Peyer's patch (tissue), 4 donors: ENCODE data around the gene GNAI1. TPM values are rescaled to one million over a fixed set of nuclear protein-coding genes. Genes with fewer than 3 reads are reported as not detected.

ENCODE experiments used
- DNase-seq, 3 donors: peaks; one replicate each; pipeline ENCODE4 v3.0.0-alpha.2; 2017 to 2019
- H3K27ac ChIP-seq, 4 donors: fragments of 200-600 bp; sonication (generic); one replicate each; pipeline ENCODE4 v1.5.1; 2016 to 2019
- H3K27me3 ChIP-seq, 2 donors: fragments of 200-600 bp; sonication (generic); one replicate each; pipeline ENCODE4 v1.5.1; 2019
- H3K36me3 ChIP-seq, 3 donors: fragments of 200-600 bp; sonication (generic); one replicate each; pipeline ENCODE4 v1.5.1; 2016 to 2019
- H3K4me1 ChIP-seq, 4 donors: fragments of 200-600 bp; sonication (generic); one replicate each; pipeline ENCODE4 v1.5.1; 2016 to 2019
- H3K4me3 ChIP-seq, 4 donors: fragments of 200-600 bp; sonication (generic); 1 replicate in 3 of 4; 2 replicates in 1 of 4; pipeline ENCODE4 v1.5.1; 2016 to 2019; ENCODE audit warnings: mild to moderate bottlenecking in 1 of 4
- H3K9me3 ChIP-seq, 4 donors: fragments of 200-600 bp; sonication (generic); one replicate each; pipeline ENCODE4 v1.5.1; 2016 to 2019; ENCODE audit warnings: mild to moderate bottlenecking in 1 of 4
- CTCF ChIP-seq, 6 experiments: fragments of 450-650 bp in 4 of 6; fragments of 200-600 bp in 2 of 6; sonication (generic) in 1 of 6; IDR thresholded peaks; one replicate each; pipeline ENCODE4 v1.5.1; 2017 to 2019; ENCODE audit warnings: antibody characterized with exemption in 6 of 6, mild to moderate bottlenecking in 3 of 6, moderate library complexity in 1 of 6
- POLR2A ChIP-seq, 2 donors: fragments of 450-650 bp; IDR thresholded peaks; one replicate each; pipeline ENCODE4 v1.5.1; 2017; ENCODE audit warnings: antibody characterized with exemption in 2 of 2, mild to moderate bottlenecking in 2 of 2, moderate library complexity in 2 of 2
- total RNA-seq, 4 donors: library from RNA; depleted of rRNA; stranded (reverse); fragments of >200 nt; gene quantifications; one replicate each; pipeline ENCODE4 v1.1.0, GENCODE V29; 2016

Gene GNAI1
- total RNA-seq, 4 donors from 2014 or later, result 5.5 to 13.3 (median 8.1) TPM

DNA sequence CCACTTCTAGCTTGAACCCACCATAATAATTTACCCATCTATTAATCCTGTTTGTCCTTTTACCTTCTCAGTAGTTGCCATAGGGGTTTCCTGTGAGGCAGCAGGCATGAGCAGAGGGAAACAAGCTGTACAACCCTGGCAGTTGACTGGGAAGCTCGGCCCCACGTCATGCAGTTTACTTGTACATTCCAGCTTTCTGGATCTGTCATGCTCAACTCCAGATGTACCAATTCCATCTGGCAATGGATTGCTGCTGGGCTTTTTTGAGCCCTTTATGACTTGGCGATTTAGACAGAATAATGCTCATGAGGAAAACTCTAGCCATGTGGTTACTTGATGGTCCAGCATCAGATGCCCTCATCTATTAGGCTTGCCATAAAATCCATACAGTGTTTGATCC lies 112.5 kb downstream of the GNAI1 start:
- H3K9me3 ChIP-seq, result no peaks in the 10 kb centered on the region
- DNase-seq, result no peak

GRCh38 chr7:80247891-80248290 lies 113.3 kb downstream of the GNAI1 start:
- Histone ChIP-seq H3K4me3 (no peak overlapping the region), H3K27me3 (no peaks in the 10 kb centered on the region), H3K4me1 (no peaks in the 10 kb centered on the region), H3K27ac (no peak overlapping the region), H3K36me3 (no peaks in the 10 kb centered on the region), H3K9me3 (no peaks in the 10 kb centered on the region)
- TF ChIP-seq CTCF (IDR thresholded peaks at IDR 0.05) (no peak), POLR2A (IDR thresholded peaks at IDR 0.05) (no peak)
- DNase-seq, result no peak

More for the DNA sequence above, 112.5 kb downstream of the GNAI1 start:
- Histone ChIP-seq H3K4me1 (no peaks in the 10 kb centered on the region), H3K4me3 (no peak overlapping the region), H3K27me3 (no peaks in the 10 kb centered on the region), H3K27ac (no peak overlapping the region), H3K36me3 (no peaks in the 10 kb centered on the region)
- no peak for TF ChIP-seq CTCF (IDR thresholded peaks at IDR 0.05)
- TF ChIP-seq POLR2A (IDR thresholded peaks at IDR 0.05), result no peak

DNA sequence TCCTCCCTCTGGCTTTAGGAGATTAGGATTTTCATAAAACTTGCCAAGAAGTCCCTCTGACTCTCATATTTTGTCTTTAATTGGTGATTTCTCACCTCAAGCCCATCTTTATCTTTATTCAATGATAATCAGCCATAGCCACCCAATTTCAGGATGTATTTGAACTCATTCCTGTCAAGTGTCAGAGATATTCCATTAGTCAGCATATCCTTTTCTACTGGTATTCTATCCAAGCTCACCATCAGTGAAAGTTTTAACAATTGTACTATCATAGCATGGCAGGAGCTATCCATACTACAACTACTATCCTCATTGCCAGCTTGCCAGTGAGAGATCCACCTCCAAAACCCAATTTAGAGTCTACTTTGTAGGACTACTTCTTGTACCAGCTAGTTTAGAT lies 114.6 kb downstream of the GNAI1 start:
- H3K4me3 ChIP-seq, result no peak overlapping the region
- H3K9me3 ChIP-seq, result no peaks in the 10 kb centered on the region
- no peak for TF ChIP-seq CTCF (IDR thresholded peaks at IDR 0.05)
- no peak for TF ChIP-seq POLR2A (IDR thresholded peaks at IDR 0.05)
- no peaks in the 10 kb centered on the region for H3K27me3 ChIP-seq
- no peaks in the 10 kb centered on the region for H3K36me3 ChIP-seq
- no peak for DNase-seq
- H3K4me1 ChIP-seq, result no peaks in the 10 kb centered on the region
- H3K27ac ChIP-seq, result no peak overlapping the region

DNA sequence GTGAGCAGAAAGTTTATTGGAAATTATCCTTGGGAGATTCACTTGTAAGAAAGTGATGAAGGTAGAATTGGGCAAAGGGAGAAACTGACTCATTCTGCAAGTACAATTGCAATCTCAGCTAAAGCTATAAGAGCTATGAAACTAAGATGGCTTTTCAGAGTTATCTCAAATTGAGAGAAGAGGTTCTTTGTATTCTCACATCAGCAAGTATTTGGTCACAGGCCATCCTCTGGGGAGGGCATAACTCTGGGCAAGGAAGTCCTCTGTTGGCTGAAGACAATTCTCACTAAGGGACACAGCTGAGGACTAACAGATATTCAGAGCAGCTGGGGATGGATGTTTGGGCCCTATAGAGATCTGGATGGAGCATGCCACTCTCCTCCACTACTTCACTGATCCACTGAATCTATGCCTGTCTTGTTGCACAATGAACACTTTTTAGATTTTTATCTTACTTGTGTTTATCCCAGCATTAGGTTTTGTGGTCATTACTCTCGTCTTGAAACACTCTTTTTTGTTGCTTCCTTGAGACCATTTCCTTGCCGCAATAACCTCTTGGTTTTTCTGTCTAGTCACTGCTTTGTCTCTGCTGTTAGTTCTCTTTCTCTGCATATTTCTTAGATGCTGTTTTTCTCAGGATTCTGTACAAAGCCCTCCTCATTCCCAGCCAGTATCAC lies 115.1 kb downstream of the GNAI1 start:
- TF ChIP-seq CTCF (IDR thresholded peaks at IDR 0.05) (no peak), POLR2A (IDR thresholded peaks at IDR 0.05) (no peak)
- no peaks in the 10 kb centered on the region for H3K9me3 ChIP-seq
- no peak for DNase-seq
- no peaks in the 10 kb centered on the region for H3K36me3 ChIP-seq
- no peak overlapping the region for H3K4me3 ChIP-seq
- H3K4me1 ChIP-seq, result no peaks in the 10 kb centered on the region
- no peaks in the 10 kb centered on the region for H3K27me3 ChIP-seq
- H3K27ac ChIP-seq, result no peak overlapping the region

GRCh38 chr7:80253237-80253636 lies 118.6 kb downstream of the GNAI1 start:
- no peaks in the 10 kb centered on the region for H3K9me3 ChIP-seq
- H3K36me3 ChIP-seq, result no peaks in the 10 kb centered on the region
- no peaks in the 10 kb centered on the region for H3K27me3 ChIP-seq
- H3K27ac ChIP-seq, result no peak overlapping the region
- H3K4me1 ChIP-seq, result no peaks in the 10 kb centered on the region
- TF ChIP-seq POLR2A (IDR thresholded peaks at IDR 0.05), result no peak
- no peak for TF ChIP-seq CTCF (IDR thresholded peaks at IDR 0.05)
- H3K4me3 ChIP-seq, result no peak overlapping the region
- no peak for DNase-seq

- no peaks in the 10 kb centered on the region for H3K36me3 ChIP-seq
- no peaks in the 10 kb centered on the region for H3K9me3 ChIP-seq
- DNase-seq, result no peak
- no peak overlapping the region for H3K4me3 ChIP-seq
- no peak for TF ChIP-seq CTCF (IDR thresholded peaks at IDR 0.05)
- no peak for TF ChIP-seq POLR2A (IDR thresholded peaks at IDR 0.05)
- H3K4me1 ChIP-seq, result no peaks in the 10 kb centered on the region
- no peak overlapping the region for H3K27ac ChIP-seq
- no peaks in the 10 kb centered on the region for H3K27me3 ChIP-seq
Observed at GRCh38 chr7:80253653-80254052, 119.0 kb downstream of the GNAI1 start.
